IMR-90 (cell line): Measurements from ENCODE around the gene CHST6. TPM values are rescaled to one million over a fixed set of nuclear protein-coding genes. Genes with fewer than 3 reads are reported as not detected.

ENCODE experiments used
- ATAC-seq: fragments of 200-7000 bp; cut with Tn5 transposase; 2 replicates; pipeline ENCODE4 v1.9.1; 2020; ENCODE audit warnings: low read depth, mild to moderate bottlenecking, moderate library complexity
- BruUV-seq: library from RNA; stranded (reverse); fragments of 400-500 nt; replicated peaks from 2 replicates; lab custom pipeline; 2021; lab: Mats Ljungman, UMichigan
- CTCF ChIA-PET: fragments of 300-600 bp; formaldehyde crosslinking; extraction: SDS; loops from one replicate; lab custom pipeline; 2021; ENCODE audit warnings: antibody characterized with exemption; lab: Yijun Ruan, JAX
- POLR2A ChIA-PET: fragments of 300-600 bp; sonication (Branson Sonifier 250); formaldehyde crosslinking; loops from one replicate; lab custom pipeline; 2022; ENCODE audit warnings: antibody characterized with exemption; ENCODE audit not compliant: unreplicated experiment; lab: Charles Lee
- DNase-seq: peaks from one replicate; pipeline ENCODE4 v3.0.0; 2013
- H2AFZ ChIP-seq: replicated peaks from 2 replicates; pipeline ENCODE3; 2013; ENCODE audit warnings: low read length, mild to moderate bottlenecking; ENCODE audit not compliant: poor library complexity
- H2AK5ac ChIP-seq: 2 replicates; pipeline ENCODE4 v1.6.1; 2013; ENCODE audit warnings: low read depth, low read length, inconsistent platforms
- H2AK9ac ChIP-seq: replicated peaks from 2 replicates; pipeline ENCODE3; 2013; ENCODE audit warnings: mild to moderate bottlenecking, low read depth, low read length, moderate library complexity; ENCODE audit not compliant: poor library complexity
- H2BK120ac ChIP-seq: 2 replicates; pipeline ENCODE4 v1.6.1; 2013; ENCODE audit warnings: low read depth, low read length, inconsistent platforms
- H2BK15ac ChIP-seq: 3 replicates; pipeline ENCODE4 v1.6.1; 2013; ENCODE audit warnings: low read depth, low read length, inconsistent platforms
- H2BK20ac ChIP-seq: 2 replicates; pipeline ENCODE4 v1.6.1; 2013; ENCODE audit warnings: low read depth, mild to moderate bottlenecking, inconsistent platforms, low read length, moderate library complexity
- H2BK5ac ChIP-seq: 2 replicates; pipeline ENCODE4 v1.6.1; 2013; ENCODE audit warnings: mild to moderate bottlenecking, low read depth, low read length, inconsistent platforms; ENCODE audit not compliant: poor library complexity, severe bottlenecking
- H3K14ac ChIP-seq: replicated peaks from 2 replicates; pipeline ENCODE4 v1.6.1; 2013; ENCODE audit warnings: low read depth, low read length, inconsistent platforms
- H3K18ac ChIP-seq: 2 replicates; pipeline ENCODE4 v1.6.1; 2013; ENCODE audit warnings: low read depth, low read length, control low read depth
- H3K23ac ChIP-seq: 2 replicates; pipeline ENCODE4 v1.6.1; 2013; ENCODE audit warnings: low read depth, low read length, inconsistent platforms
- H3K27ac ChIP-seq: 2 replicates; pipeline ENCODE4 v1.5.1; 2013; ENCODE audit warnings: mild to moderate bottlenecking, control low read depth, low read length; ENCODE audit not compliant: insufficient read depth
- H3K27me3 ChIP-seq: 2 replicates; pipeline ENCODE4 v1.6.1; 2013; ENCODE audit warnings: low read length; ENCODE audit not compliant: control insufficient read depth, insufficient read depth
- H3K36me3 ChIP-seq: 2 replicates; pipeline ENCODE4 v1.6.1; 2013; ENCODE audit warnings: low read length, mixed read lengths; ENCODE audit not compliant: control insufficient read depth, insufficient read depth
- H3K4ac ChIP-seq: 2 replicates; pipeline ENCODE4 v1.6.1; 2013; ENCODE audit warnings: low read depth, low read length, inconsistent platforms
- H3K4me1 ChIP-seq: 2 replicates; pipeline ENCODE4 v1.6.1; 2013; ENCODE audit warnings: low read length, mixed read lengths; ENCODE audit not compliant: control insufficient read depth, insufficient read depth
- H3K4me2 ChIP-seq: 2 replicates; pipeline ENCODE4 v1.6.1; 2013; ENCODE audit warnings: low read depth, mild to moderate bottlenecking, control low read depth, low read length, moderate library complexity
- H3K4me3 ChIP-seq: 2 replicates; pipeline ENCODE4 v1.5.1; 2013; ENCODE audit warnings: low read depth, mild to moderate bottlenecking, control low read depth, low read length, moderate library complexity; ENCODE audit not compliant: insufficient read depth
- H3K56ac ChIP-seq: 2 replicates; pipeline ENCODE4 v1.6.1; 2013; ENCODE audit warnings: low read length, inconsistent platforms; ENCODE audit not compliant: insufficient read depth; ENCODE audit errors: extremely low read depth
- H3K79me1 ChIP-seq, 2 experiments: 2 replicates each; pipeline ENCODE4 v1.6.1; 2013; ENCODE audit warnings: low read length in 2 of 2, inconsistent platforms in 1 of 2, low read depth in 1 of 2
- H3K9ac ChIP-seq: 2 replicates; pipeline ENCODE4 v1.6.1; 2013; ENCODE audit warnings: low read depth, low read length, control low read depth
- H3K9me1 ChIP-seq: 2 replicates; pipeline ENCODE4 v1.6.1; 2013; ENCODE audit warnings: low read length, inconsistent platforms; ENCODE audit not compliant: insufficient read depth
- H3K9me3 ChIP-seq: 2 replicates; pipeline ENCODE4 v1.6.1; 2013; ENCODE audit warnings: low read length; ENCODE audit not compliant: control insufficient read depth, insufficient read depth
- H4K20me1 ChIP-seq: 2 replicates; pipeline ENCODE4 v1.6.1; 2013; ENCODE audit warnings: low read length, inconsistent platforms; ENCODE audit not compliant: insufficient read depth
- H4K5ac ChIP-seq: 2 replicates; pipeline ENCODE4 v1.6.1; 2013; ENCODE audit warnings: mild to moderate bottlenecking, low read depth, low read length, control low read depth
- H4K8ac ChIP-seq, 2 experiments: 2 replicates each; pipeline ENCODE4 v1.6.1; 2013; ENCODE audit warnings: low read depth in 2 of 2, low read length in 2 of 2, control low read depth in 1 of 2, inconsistent platforms in 1 of 2
- H4K91ac ChIP-seq: 2 replicates; pipeline ENCODE4 v1.6.1; 2013; ENCODE audit warnings: low read depth, low read length, inconsistent platforms; ENCODE audit not compliant: insufficient read depth
- BHLHE40 ChIP-seq: fragments of 150-350 bp; IDR thresholded peaks from 2 replicates; pipeline ENCODE4 v1.6.1; 2016; ENCODE audit warnings: mild to moderate bottlenecking, low read depth, low read length
- CEBPB ChIP-seq: IDR thresholded peaks from 2 replicates; pipeline ENCODE4 v1.6.1; 2012; ENCODE audit warnings: low read depth, low read length, improper control_type of control experiment
- WGBS, 2 experiments: methylation state at CpG; one replicate each; pipeline versions ENCODE4 v1.1.5 to v1.1.7; 2013; ENCODE audit warnings: missing lambda C conversion rate in 2 of 2; ENCODE audit not compliant: insufficient read length in 1 of 2; ENCODE audit errors: extremely low coverage in 2 of 2; 5-methylcytosine and 5-hydroxymethylcytosine counted together
- dilution Hi-C: fragments of 300-500 bp; cut with HindIII; formaldehyde crosslinking; loops from one replicate; pipeline ENCODE4 v1.14.3; 2018; ENCODE audit warnings: low sequenced_read_pairs; ENCODE audit not compliant: unreplicated experiment
- in situ Hi-C: fragments of 300-500 bp; cut with MboI; formaldehyde crosslinking; loops from 3 replicates; pipeline ENCODE4 v1.14.3; 2019; ENCODE audit warnings: low sequenced_read_pairs, inconsistent platforms, mixed read lengths
- intact Hi-C: fragments of 100-400 bp; cut with micrococcal nuclease; formaldehyde crosslinking; loops from 2 replicates; pipeline ENCODE4 v1.10.0; 2022
- polyA plus RNA-seq, 3 experiments: library from polyadenylated mRNA; depleted of rRNA; stranded (reverse); fragments of >200 nt; gene quantifications; 2 replicates each; pipeline ENCODE4 v1.2.3, GENCODE V29; 2012; ENCODE audit warnings: low replicate concordance in 1 of 3
- total RNA-seq: library from RNA; depleted of rRNA; stranded (reverse); fragments of >200 nt; gene quantifications from 2 replicates; pipeline ENCODE4 v1.2.3, GENCODE V29; 2012

Gene CHST6
- total and polyA plus RNA-seq, 2 of the 4 experiments (the other 2 are of a cell fraction) = under 0.01 to 0.12 TPM

DNA sequence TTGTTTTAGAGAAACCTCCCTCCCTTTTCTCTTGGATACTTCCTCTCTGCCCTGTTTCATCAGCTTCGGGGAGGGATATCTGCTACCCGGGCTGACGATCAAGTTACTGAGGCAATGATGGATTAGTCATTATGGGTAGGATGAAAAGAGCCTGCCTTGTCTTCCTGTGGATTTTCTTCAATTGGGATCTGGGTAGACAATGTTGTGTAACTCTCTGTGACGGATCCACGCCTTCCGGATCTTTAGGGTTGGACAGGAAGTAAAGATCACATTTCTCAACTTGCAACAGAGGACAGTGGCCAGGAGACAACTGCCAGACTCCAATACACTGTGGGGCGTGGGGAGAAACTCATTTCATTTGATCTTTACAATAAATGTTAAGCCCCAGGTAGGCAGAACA lies 11.3 kb upstream of the CHST6 start:
- Histone ChIP-seq H3K9me3 (no peaks in the 10 kb centered on the region), H2AFZ (peak overlapping the region; percentile 2), H3K9me1 (no peaks in the 10 kb centered on the region; the same call in 1 of the 2 replicates), H2BK5ac (no peak overlapping the region), H2BK120ac (no peak overlapping the region), H3K4ac (0 out of 2 replicates have a peak overlapping the region, but pooled peaks have one; percentile 12), H3K4me2 (no peak overlapping the region), H2BK20ac (no peak overlapping the region), H3K56ac (no peak overlapping the region), H3K23ac (no peak overlapping the region), H3K18ac (no peak overlapping the region), H4K91ac (no peak overlapping the region), H4K20me1 (no peaks in the 10 kb centered on the region), H3K4me3 (no peak overlapping the region), H3K36me3 (no peaks in the 10 kb centered on the region), H3K14ac (no peak overlapping the region; the same call in 1 of the 2 replicates), H3K79me1 (no peaks in the 10 kb centered on the region), H3K27me3 (peaks cover 1% of the 10 kb centered on the region; the same call in 1 of the 2 replicates), H2BK15ac (no peak overlapping the region), H2AK5ac (no peak overlapping the region), H3K9ac (no peak overlapping the region), H3K27ac (no peak overlapping the region), H2AK9ac (no peak overlapping the region), H3K4me1 (no peaks in the 10 kb centered on the region; the same call in 1 of the 2 replicates), H4K5ac (no peak overlapping the region), H4K8ac (peak overlapping the region; percentile 0 to 61; a peak in 3 of 4 replicates)
- no CpG with 5 or more reads among the region's 7 CpGs for WGBS, 2 experiments
- in situ Hi-C loops (no loop called here), dilution Hi-C loops (no loop called here), intact Hi-C loops (no loop called here)
- DNase-seq = peak; percentile 59
- peak; percentile 58 for ATAC-seq
- TF ChIP-seq CEBPB (peak; percentile 78), BHLHE40 (no peak)
- ChIA-PET CTCF (interaction anchor here (0.6 to 1.2 kb wide), 3 partner anchors 11 to 170 kb away, joined by 3 read pairs; no protein-coding TSS in a partner anchor), POLR2A (interaction anchor here (0.6 kb wide), 1 partner anchor 10 kb away, joined by 4 read pairs; no protein-coding TSS in a partner anchor)
- no TSS peak for BruUV-seq
